ENCODE data around the gene HACD1.

HACD1 gene

GRCh38 chr10:17557459-17557858 is 59.7 kb downstream of the HACD1 start:
- no peak for TF ChIP-seq CTCF (IDR thresholded peaks at IDR 0.05; ENCODE audit: extremely low read depth, missing control alignments)

GRCh38 chr10:17548770-17549169 is 68.4 kb downstream of the HACD1 start:
- no peak for TF ChIP-seq CTCF (IDR thresholded peaks at IDR 0.05; ENCODE audit: extremely low read depth, missing control alignments)
- DNase-seq (ENCODE audit: low spot score) = no peak

More at GRCh38 chr10:17557459-17557858, 59.7 kb downstream of the HACD1 start:
- DNase-seq (ENCODE audit: low spot score) = no peak

GRCh38 chr10:17548162-17548561 is 69.0 kb downstream of the HACD1 start:
- no peak for TF ChIP-seq CTCF (IDR thresholded peaks at IDR 0.05; ENCODE audit: extremely low read depth, missing control alignments)

GRCh38 chr10:17547060-17547459 is 70.1 kb downstream of the HACD1 start:
- no peak for TF ChIP-seq CTCF (IDR thresholded peaks at IDR 0.05; ENCODE audit: extremely low read depth, missing control alignments)
- DNase-seq (ENCODE audit: low spot score) = no peak

More at GRCh38 chr10:17548162-17548561, 69.0 kb downstream of the HACD1 start:
- no peak for DNase-seq (ENCODE audit: low spot score)

GRCh38 chr10:17544465-17544864 is 72.7 kb downstream of the HACD1 start:
- TF ChIP-seq CTCF (IDR thresholded peaks at IDR 0.05; ENCODE audit: extremely low read depth, missing control alignments) = no peak
- no peak for DNase-seq (ENCODE audit: low spot score)
